GM12878 (cell line): Measurements from ENCODE around the gene MSI2.

Source experiments
- BHLHE40 ChIP-seq, 2 experiments: fragments of 450-650 bp in 1 of 2; IDR thresholded peaks; 2 replicates each; pipeline ENCODE4 v1.6.1; 2011 to 2017; ENCODE audit warnings: low read depth in 2 of 2, borderline replicate concordance in 1 of 2, improper control_type of control experiment in 1 of 2, low read length in 1 of 2, mild to moderate bottlenecking in 1 of 2
- EGR1 ChIP-seq, 2 experiments: IDR thresholded peaks; 1 replicate in 1 of 2; 2 replicates in 1 of 2; pipeline ENCODE4 v1.6.1; 2011 to 2012; ENCODE audit warnings: low read depth in 2 of 2, low read length in 2 of 2, borderline replicate concordance in 1 of 2, mild to moderate bottlenecking in 1 of 2, moderate library complexity in 1 of 2
- EP300 ChIP-seq, 2 experiments: fragments of 150-350 bp in 1 of 2; IDR thresholded peaks; 2 replicates each; pipeline ENCODE4 v1.6.1; 2011 to 2012; ENCODE audit warnings: low read depth in 2 of 2, low read length in 2 of 2, borderline replicate concordance in 1 of 2, improper control_type of control experiment in 1 of 2, inconsistent platforms in 1 of 2; ENCODE audit not compliant: control insufficient read depth in 1 of 2
- HDGF ChIP-seq: fragments of 450-650 bp; IDR thresholded peaks from 2 replicates; pipeline ENCODE4 v1.6.1; 2016; ENCODE audit warnings: antibody characterized with exemption
- IKZF2 ChIP-seq, 2 experiments: fragments of 450-650 bp; IDR thresholded peaks; 2 replicates each; pipeline ENCODE4 v1.6.1; 2017; ENCODE audit warnings: mild to moderate bottlenecking in 2 of 2, moderate library complexity in 2 of 2
- NFIC ChIP-seq: IDR thresholded peaks from 2 replicates; pipeline ENCODE4 v1.6.1; 2012; ENCODE audit warnings: low read depth, mild to moderate bottlenecking, inconsistent platforms, low read length, moderate library complexity
- RCOR1 ChIP-seq: conservative IDR thresholded peaks from 2 replicates; pipeline ENCODE4 v1.6.1; 2012; ENCODE audit warnings: low read depth, low read length, improper control_type of control experiment
- SREBF1 ChIP-seq: IDR thresholded peaks from 2 replicates; pipeline ENCODE4 v1.6.1; 2012; ENCODE audit warnings: mild to moderate bottlenecking, low read length
- SRF ChIP-seq, 2 experiments: IDR thresholded peaks; 2 replicates each; pipeline ENCODE4 v1.6.1; 2011; ENCODE audit warnings: low read depth in 2 of 2, low read length in 2 of 2, mild to moderate bottlenecking in 1 of 2, moderate library complexity in 1 of 2
- ZBTB11 ChIP-seq: fragments of 450-650 bp; formaldehyde crosslinking; IDR thresholded peaks from 2 replicates; pipeline ENCODE4 v1.5.0; 2022; ENCODE audit warnings: mild to moderate bottlenecking, missing genetic modification characterization
- TF ChIP-seq, protein P1 (sequence below), 3 experiments: IDR thresholded peaks in 2 of 3; conservative IDR thresholded peaks in 1 of 3; 2 replicates each; pipeline ENCODE4 v1.5.1; 2011; ENCODE audit warnings: low read depth in 3 of 3, low read length in 3 of 3, mild to moderate bottlenecking in 3 of 3, control low read depth in 2 of 3, moderate library complexity in 2 of 3, inconsistent platforms in 1 of 3, mixed read lengths in 1 of 3; ENCODE audit not compliant: control insufficient read depth in 2 of 3, insufficient read depth in 1 of 3; ENCODE audit errors: extremely low read depth in 1 of 3
- TF ChIP-seq, protein P2 (sequence below): fragments of 450-650 bp; IDR thresholded peaks from 2 replicates; pipeline ENCODE4 v1.6.1; 2018; ENCODE audit warnings: mild to moderate bottlenecking, low read depth, moderate library complexity; ENCODE audit not compliant: partially characterized antibody

DNA sequence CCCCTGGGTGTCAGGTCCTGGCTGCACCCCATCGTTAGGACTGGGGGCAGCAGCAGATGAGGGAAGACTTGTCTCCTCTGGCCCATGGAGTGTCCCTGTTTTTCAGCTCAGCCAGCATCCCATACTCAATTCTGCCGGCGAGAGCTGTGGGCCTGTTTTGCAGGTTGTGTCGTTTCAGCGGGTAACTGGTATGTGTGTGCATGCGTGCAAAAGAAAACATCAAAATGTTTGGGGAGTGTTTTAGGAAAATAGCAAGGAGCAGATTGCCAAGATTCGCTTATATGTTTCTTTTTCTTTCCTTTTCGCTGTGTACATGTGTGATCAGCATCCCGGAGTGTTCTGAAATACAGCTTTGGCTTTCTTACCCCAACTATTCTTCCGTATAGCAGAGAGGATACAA lies 34.7 kb downstream of the MSI2 start:
- no peak for TF ChIP-seq ZBTB11
- TF ChIP-seq, protein P1, sequence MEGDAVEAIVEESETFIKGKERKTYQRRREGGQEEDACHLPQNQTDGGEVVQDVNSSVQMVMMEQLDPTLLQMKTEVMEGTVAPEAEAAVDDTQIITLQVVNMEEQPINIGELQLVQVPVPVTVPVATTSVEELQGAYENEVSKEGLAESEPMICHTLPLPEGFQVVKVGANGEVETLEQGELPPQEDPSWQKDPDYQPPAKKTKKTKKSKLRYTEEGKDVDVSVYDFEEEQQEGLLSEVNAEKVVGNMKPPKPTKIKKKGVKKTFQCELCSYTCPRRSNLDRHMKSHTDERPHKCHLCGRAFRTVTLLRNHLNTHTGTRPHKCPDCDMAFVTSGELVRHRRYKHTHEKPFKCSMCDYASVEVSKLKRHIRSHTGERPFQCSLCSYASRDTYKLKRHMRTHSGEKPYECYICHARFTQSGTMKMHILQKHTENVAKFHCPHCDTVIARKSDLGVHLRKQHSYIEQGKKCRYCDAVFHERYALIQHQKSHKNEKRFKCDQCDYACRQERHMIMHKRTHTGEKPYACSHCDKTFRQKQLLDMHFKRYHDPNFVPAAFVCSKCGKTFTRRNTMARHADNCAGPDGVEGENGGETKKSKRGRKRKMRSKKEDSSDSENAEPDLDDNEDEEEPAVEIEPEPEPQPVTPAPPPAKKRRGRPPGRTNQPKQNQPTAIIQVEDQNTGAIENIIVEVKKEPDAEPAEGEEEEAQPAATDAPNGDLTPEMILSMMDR (IDR thresholded peaks at IDR 0.05 in 2 of 3, conservative IDR thresholded peaks at IDR 0.05 in 1 of 3; ENCODE audit: control insufficient read depth in 2 of 3, extremely low read depth in 1 of 3, insufficient read depth in 1 of 3, low read depth in 3 of 3, low read length in 3 of 3): no peak
- no peak for TF ChIP-seq NFIC
- TF ChIP-seq EGR1 (IDR thresholded peaks at IDR 0.05; ENCODE audit: borderline replicate concordance in 1 of 2, low read depth in 2 of 2, low read length in 2 of 2): no peak
- no peak for TF ChIP-seq SRF (IDR thresholded peaks at IDR 0.05; ENCODE audit: low read depth in 2 of 2, low read length in 2 of 2)
- TF ChIP-seq, protein P2, sequence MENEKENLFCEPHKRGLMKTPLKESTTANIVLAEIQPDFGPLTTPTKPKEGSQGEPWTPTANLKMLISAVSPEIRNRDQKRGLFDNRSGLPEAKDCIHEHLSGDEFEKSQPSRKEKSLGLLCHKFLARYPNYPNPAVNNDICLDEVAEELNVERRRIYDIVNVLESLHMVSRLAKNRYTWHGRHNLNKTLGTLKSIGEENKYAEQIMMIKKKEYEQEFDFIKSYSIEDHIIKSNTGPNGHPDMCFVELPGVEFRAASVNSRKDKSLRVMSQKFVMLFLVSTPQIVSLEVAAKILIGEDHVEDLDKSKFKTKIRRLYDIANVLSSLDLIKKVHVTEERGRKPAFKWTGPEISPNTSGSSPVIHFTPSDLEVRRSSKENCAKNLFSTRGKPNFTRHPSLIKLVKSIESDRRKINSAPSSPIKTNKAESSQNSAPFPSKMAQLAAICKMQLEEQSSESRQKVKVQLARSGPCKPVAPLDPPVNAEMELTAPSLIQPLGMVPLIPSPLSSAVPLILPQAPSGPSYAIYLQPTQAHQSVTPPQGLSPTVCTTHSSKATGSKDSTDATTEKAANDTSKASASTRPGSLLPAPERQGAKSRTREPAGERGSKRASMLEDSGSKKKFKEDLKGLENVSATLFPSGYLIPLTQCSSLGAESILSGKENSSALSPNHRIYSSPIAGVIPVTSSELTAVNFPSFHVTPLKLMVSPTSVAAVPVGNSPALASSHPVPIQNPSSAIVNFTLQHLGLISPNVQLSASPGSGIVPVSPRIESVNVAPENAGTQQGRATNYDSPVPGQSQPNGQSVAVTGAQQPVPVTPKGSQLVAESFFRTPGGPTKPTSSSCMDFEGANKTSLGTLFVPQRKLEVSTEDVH: no peak
- TF ChIP-seq BHLHE40 (IDR thresholded peaks at IDR 0.05; ENCODE audit: borderline replicate concordance in 1 of 2, low read depth in 2 of 2, low read length in 1 of 2): no peak
- no peak for TF ChIP-seq EP300 (IDR thresholded peaks at IDR 0.05; ENCODE audit: borderline replicate concordance in 1 of 2, control insufficient read depth in 1 of 2, low read depth in 2 of 2, low read length in 2 of 2)
- no peak for TF ChIP-seq IKZF2 (IDR thresholded peaks at IDR 0.05)
- TF ChIP-seq RCOR1: no peak
- no peak for TF ChIP-seq SREBF1
- TF ChIP-seq HDGF: no peak
